Renal cortical epithelial cell (primary cell): ENCODE measurements around the gene GLUL. TPM values are rescaled to one million over a fixed set of nuclear protein-coding genes. Genes with fewer than 3 reads are reported as not detected.

Experiments used
- DNase-seq: peaks from one replicate; pipeline ENCODE4 v3.0.0-alpha.2; 2011; ENCODE audit warnings: low read depth
- total RNA-seq: library from RNA; depleted of rRNA; stranded (reverse); fragments of >200 nt; gene quantifications from 2 replicates; pipeline ENCODE4 v1.2.3, GENCODE V29; 2014

The GLUL gene
- total RNA-seq = 116 and 300 TPM in 2 replicates

GRCh38 chr1:182391362-182392049 lies at the start of gene GLUL:
Gene GLUL (minus strand): TSS chr1:182391790. CDS start chr1:182388737, 3,053 bp downstream.
- DNase-seq = peak; percentile 72

GRCh38 chr1:182438326-182438725 lies 46.7 kb upstream of the GLUL start:
- no peak for DNase-seq

- DNase-seq = no peak
Measured at GRCh38 chr1:182433580-182433979, 42.0 kb upstream of the GLUL start.

- no peak for DNase-seq
Measured at GRCh38 chr1:182431278-182431677, 39.7 kb upstream of the GLUL start.

- no peak for DNase-seq
Measured at GRCh38 chr1:182430263-182431068, 38.9 kb upstream of the GLUL start.

- DNase-seq = no peak
Measured at GRCh38 chr1:182428043-182428442, 36.5 kb upstream of the GLUL start.

GRCh38 chr1:182426442-182427430 lies 35.1 kb upstream of the GLUL start:
- no peak for DNase-seq

- DNase-seq = no peak
Measured at GRCh38 chr1:182415789-182416188, 24.2 kb upstream of the GLUL start.

- DNase-seq = no peak
Measured at GRCh38 chr1:182413969-182414368, 22.4 kb upstream of the GLUL start.

GRCh38 chr1:182413486-182413885 lies 21.9 kb upstream of the GLUL start:
- no peak for DNase-seq

GRCh38 chr1:182410620-182411273 lies 19.2 kb upstream of the GLUL start:
- DNase-seq = no peak

- no peak for DNase-seq
Measured at GRCh38 chr1:182410138-182410537, 18.5 kb upstream of the GLUL start.

- DNase-seq = no peak
Measured at GRCh38 chr1:182408435-182409075, 17.0 kb upstream of the GLUL start.

GRCh38 chr1:182407724-182408123 lies 16.1 kb upstream of the GLUL start:
- peak; percentile 72 for DNase-seq

- DNase-seq = no peak
Measured at GRCh38 chr1:182406012-182406411, 14.4 kb upstream of the GLUL start.

GRCh38 chr1:182405578-182405977 lies 14.0 kb upstream of the GLUL start:
- DNase-seq = no peak

- DNase-seq = no peak
Measured at GRCh38 chr1:182404781-182405180, 13.2 kb upstream of the GLUL start.

GRCh38 chr1:182400567-182400966 lies 9.0 kb upstream of the GLUL start, which contains the start of gene TEDDM1:
Gene TEDDM1 (minus strand): TSS chr1:182400667. CDS start chr1:182400485, 182 bp downstream.
- no peak for DNase-seq

- peak; percentile 75 for DNase-seq
Measured at GRCh38 chr1:182397653-182398393, 6.2 kb upstream of the GLUL start.

GRCh38 chr1:182395906-182396305 lies 4.3 kb upstream of the GLUL start:
- no peak for DNase-seq
